Suprapubic skin (tissue), 4 donors: Measurements from ENCODE around the gene PML. TPM values are rescaled to one million over a fixed set of nuclear protein-coding genes. Genes with fewer than 3 reads are reported as not detected.

Experiments used
- DNase-seq, 2 donors: peaks; one replicate each; pipeline ENCODE4 v3.0.0-alpha.2; 2019; ENCODE audit warnings: low spot score in 2 of 2
- H3K27ac ChIP-seq: fragments of 200-600 bp; sonication (generic); one replicate; pipeline ENCODE4 v1.5.1; 2019
- H3K27me3 ChIP-seq: fragments of 200-600 bp; sonication (generic); one replicate; pipeline ENCODE4 v1.5.1; 2019
- H3K36me3 ChIP-seq: fragments of 200-600 bp; sonication (generic); one replicate; pipeline ENCODE4 v1.5.1; 2019
- H3K4me1 ChIP-seq: fragments of 200-600 bp; sonication (generic); one replicate; pipeline ENCODE4 v1.5.1; 2019
- H3K4me3 ChIP-seq: fragments of 200-600 bp; sonication (generic); one replicate; pipeline ENCODE4 v1.5.1; 2019; ENCODE audit warnings: mild to moderate bottlenecking
- H3K9me3 ChIP-seq: fragments of 200-600 bp; sonication (generic); one replicate; pipeline ENCODE4 v1.5.1; 2019
- EP300 ChIP-seq: sonication (generic); formaldehyde crosslinking; IDR thresholded peaks from one replicate; pipeline ENCODE4 v1.6.1; 2017; ENCODE audit warnings: antibody characterized with exemption
- POLR2A ChIP-seq, 2 donors: fragments of 450-650 bp; IDR thresholded peaks; one replicate each; pipeline ENCODE4 v1.6.1; 2017; ENCODE audit warnings: antibody characterized with exemption in 2 of 2, mild to moderate bottlenecking in 2 of 2, moderate library complexity in 2 of 2
- POLR2AphosphoS5 ChIP-seq, 3 donors: sonication (generic); formaldehyde crosslinking; IDR thresholded peaks; one replicate each; pipeline ENCODE4 v1.6.1; 2017; ENCODE audit warnings: antibody characterized with exemption in 3 of 3
- WGBS: methylation state at CpG from one replicate; pipeline ENCODE4 v1.1.5; 2018; 5-methylcytosine and 5-hydroxymethylcytosine counted together
- total RNA-seq, 4 donors: library from RNA; depleted of rRNA; stranded (reverse); fragments of >200 nt; gene quantifications; one replicate each; pipeline ENCODE4 v1.1.0, GENCODE V29; 2016
- TF ChIP-seq, protein P1 (sequence below), 2 donors: fragments of 200-600 bp in 1 of 2; fragments of 450-650 bp in 1 of 2; sonication (generic) in 1 of 2; IDR thresholded peaks; one replicate each; pipeline ENCODE4 v1.5.1; 2016 to 2019; ENCODE audit warnings: antibody characterized with exemption in 2 of 2, mild to moderate bottlenecking in 1 of 2, moderate library complexity in 1 of 2

Gene PML
- total RNA-seq, 4 donors from 2014 or later = 59.2 to 111 (median 82.5) TPM

DNA sequence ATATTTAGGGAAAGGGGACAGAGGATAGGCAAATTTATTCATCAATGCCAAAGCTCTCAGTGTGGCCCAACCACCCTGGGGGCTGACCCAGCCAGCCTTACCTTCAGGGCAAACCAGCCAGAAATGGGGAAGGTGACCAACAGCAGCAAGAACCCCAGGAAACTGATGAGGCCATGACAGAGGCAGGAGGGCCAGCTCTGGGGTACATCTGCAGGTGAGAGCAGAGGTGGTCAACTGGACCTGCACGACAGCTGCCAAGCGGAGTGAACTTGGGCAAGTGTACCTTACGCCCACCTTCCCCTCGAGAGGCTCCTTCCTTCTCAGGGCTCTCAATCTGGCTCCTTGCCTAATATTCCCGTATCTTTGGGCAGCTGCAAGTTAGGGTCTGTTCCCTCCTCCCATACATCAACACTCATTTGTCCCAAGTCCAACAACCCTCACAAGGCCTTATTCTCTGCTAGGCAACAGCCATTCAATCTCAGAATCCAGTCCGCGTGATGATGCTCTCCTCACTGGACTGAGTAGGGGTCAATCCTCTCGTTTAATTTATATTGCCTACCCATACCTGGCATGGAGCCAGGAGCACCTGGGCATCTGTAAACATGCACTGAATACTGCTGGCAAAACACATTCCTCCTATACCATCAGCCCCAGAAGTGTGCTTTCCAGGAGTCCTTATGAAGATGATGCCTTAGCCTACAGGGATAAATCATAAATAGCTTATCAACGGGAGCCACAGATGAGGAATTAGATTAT lies 4.1 kb upstream of the PML start:
- Histone ChIP-seq H3K4me1 (peaks cover 82% of the 10 kb centered on the region), H3K27me3 (no peaks in the 10 kb centered on the region), H3K27ac (peak overlapping the region; percentile 85), H3K36me3 (peaks cover 6% of the 10 kb centered on the region), H3K4me3 (peak overlapping the region; percentile 81), H3K9me3 (no peaks in the 10 kb centered on the region)
- no peak for TF ChIP-seq POLR2A (IDR thresholded peaks at IDR 0.05)
- no peak for TF ChIP-seq EP300
- no peak for TF ChIP-seq POLR2AphosphoS5 (IDR thresholded peaks at IDR 0.05)
- TF ChIP-seq, protein P1, sequence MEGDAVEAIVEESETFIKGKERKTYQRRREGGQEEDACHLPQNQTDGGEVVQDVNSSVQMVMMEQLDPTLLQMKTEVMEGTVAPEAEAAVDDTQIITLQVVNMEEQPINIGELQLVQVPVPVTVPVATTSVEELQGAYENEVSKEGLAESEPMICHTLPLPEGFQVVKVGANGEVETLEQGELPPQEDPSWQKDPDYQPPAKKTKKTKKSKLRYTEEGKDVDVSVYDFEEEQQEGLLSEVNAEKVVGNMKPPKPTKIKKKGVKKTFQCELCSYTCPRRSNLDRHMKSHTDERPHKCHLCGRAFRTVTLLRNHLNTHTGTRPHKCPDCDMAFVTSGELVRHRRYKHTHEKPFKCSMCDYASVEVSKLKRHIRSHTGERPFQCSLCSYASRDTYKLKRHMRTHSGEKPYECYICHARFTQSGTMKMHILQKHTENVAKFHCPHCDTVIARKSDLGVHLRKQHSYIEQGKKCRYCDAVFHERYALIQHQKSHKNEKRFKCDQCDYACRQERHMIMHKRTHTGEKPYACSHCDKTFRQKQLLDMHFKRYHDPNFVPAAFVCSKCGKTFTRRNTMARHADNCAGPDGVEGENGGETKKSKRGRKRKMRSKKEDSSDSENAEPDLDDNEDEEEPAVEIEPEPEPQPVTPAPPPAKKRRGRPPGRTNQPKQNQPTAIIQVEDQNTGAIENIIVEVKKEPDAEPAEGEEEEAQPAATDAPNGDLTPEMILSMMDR (IDR thresholded peaks at IDR 0.05) = no peak
- WGBS = 57% methylated on average over 7 of the region's 9 CpGs
- DNase-seq = peak in 1 of 2 donors; percentile 63

DNA sequence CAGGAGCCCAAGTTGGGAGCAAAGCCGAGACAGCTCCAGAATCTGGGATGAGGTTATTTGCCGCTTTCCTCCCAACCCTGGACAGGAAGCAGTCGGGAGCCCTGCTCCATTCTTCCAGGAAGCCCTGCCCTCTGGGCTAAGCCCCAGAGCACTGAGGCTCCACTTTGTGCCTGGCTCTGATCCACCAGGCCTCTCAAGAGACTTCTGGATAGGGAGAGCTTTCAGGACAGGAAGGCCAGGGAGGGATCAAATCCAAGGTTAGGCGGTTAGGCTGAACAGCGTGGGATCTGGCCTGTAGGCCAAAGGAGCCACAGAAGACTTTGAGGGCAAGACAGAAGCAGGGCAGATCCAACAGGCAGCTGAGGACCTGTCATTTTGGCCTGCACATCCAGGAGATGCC lies 3.3 kb upstream of the PML start:
- Histone ChIP-seq H3K9me3 (no peaks in the 10 kb centered on the region), H3K27ac (peak overlapping the region; percentile 85), H3K4me3 (peak overlapping the region; percentile 81), H3K27me3 (no peaks in the 10 kb centered on the region), H3K36me3 (peaks cover 4% of the 10 kb centered on the region), H3K4me1 (peaks cover 80% of the 10 kb centered on the region)
- WGBS = 13% methylated on average over 5 of the region's 5 CpGs
- DNase-seq = peak; percentile 83 to 84
- TF ChIP-seq POLR2A (IDR thresholded peaks at IDR 0.05) = no peak
- peak in 1 of 3 donors; percentile 15 for TF ChIP-seq POLR2AphosphoS5 (IDR thresholded peaks at IDR 0.05)

DNA sequence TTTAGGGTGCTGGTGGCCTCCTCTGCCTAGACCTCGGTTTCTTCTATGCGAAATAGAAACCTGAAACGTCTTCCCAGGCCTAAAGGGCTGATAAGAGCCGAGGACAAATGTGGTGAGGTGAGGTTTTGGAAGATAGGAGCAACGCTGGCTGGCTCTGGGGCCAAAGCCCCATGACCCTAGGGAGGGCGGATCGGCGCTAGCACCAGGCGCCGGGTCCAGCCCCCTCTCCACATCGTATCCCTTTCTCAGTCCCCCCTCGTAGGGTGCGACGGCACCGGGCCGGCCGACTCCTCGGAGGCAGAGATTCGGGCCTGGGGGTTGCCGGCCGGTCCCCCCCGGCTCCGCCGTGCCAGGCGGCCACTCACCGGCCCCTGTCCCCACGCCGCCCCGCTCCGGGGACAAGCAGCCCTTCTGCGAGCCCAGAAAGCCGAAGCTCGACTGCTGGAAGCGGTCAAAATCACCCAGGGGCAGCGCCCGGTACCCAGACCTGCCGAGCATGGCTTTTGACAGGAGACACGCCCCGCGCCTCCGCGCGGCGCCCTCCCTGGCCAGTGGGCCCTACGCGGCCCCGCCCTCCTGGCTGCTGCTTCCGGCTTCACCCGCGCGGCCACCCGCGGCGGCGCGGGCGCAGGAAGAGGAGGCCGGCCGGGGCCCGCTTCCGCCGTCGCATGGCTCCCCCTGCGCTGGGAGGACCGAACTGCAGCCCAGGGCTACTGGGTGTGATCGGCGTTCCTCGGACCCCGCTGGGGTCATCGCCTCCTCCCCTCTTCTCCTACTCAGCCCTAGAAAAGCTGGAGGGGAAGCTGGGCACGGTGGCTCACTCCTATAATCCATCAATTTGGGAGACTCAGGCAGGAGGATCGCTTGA lies 2.6 kb upstream of the PML start, which contains the start of gene STOML1:
Gene STOML1, minus strand, starts transcription at position 570 of the 868 bp plus-strand sequence. Its CDS starts 72 bp downstream, at position 498.
- under 1% methylated on average over 31 of the region's 72 CpGs for WGBS

DNA sequence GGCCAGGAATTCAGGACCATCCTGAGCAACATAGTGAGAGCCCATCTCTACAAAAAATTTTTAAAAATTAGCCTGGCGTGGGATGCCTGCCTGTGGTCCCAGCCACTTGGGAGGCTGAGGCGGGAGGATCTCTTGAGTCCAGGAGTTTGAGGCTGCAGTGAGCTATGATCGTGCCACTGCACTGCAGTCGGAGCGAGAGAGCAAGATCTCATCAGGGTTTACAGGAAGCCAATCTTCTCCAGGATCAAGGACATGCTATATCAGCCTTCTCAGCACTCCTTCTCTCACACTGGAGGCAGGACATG lies 2.0 kb upstream of the PML start:
- Histone ChIP-seq H3K4me1 (peaks cover 80% of the 10 kb centered on the region), H3K27ac (peak overlapping the region; percentile 85), H3K9me3 (no peaks in the 10 kb centered on the region), H3K27me3 (no peaks in the 10 kb centered on the region), H3K4me3 (peak overlapping the region; percentile 81), H3K36me3 (no peaks in the 10 kb centered on the region)
- DNase-seq = no peak
- 76% methylated on average over 5 of the region's 5 CpGs for WGBS
- TF ChIP-seq, protein P1 (IDR thresholded peaks at IDR 0.05) = peak in 1 of 2 donors; percentile 3
- TF ChIP-seq EP300 (no peak), POLR2AphosphoS5 (IDR thresholded peaks at IDR 0.05) (no peak)

More for the DNA sequence above, 2.6 kb upstream of the PML start, which contains the start of gene STOML1:
- Histone ChIP-seq H3K4me1 (peaks cover 80% of the 10 kb centered on the region), H3K4me3 (peak within 1 kb of the TSS; percentile 81), H3K36me3 (no peaks in the 10 kb centered on the region), H3K9me3 (no peaks in the 10 kb centered on the region), H3K27ac (peak within 1 kb of the TSS; percentile 85), H3K27me3 (no peaks in the 10 kb centered on the region)
- DNase-seq = peak; percentile 93 to 94
- TF ChIP-seq, protein P1 (IDR thresholded peaks at IDR 0.05) = peak; percentile 94 to 99
- TF ChIP-seq POLR2A (IDR thresholded peaks at IDR 0.05) (peak in 1 of 2 donors; percentile 37), EP300 (no peak), POLR2AphosphoS5 (IDR thresholded peaks at IDR 0.05) (peak in 2 of 3 donors; percentile 17 to 66)

DNA sequence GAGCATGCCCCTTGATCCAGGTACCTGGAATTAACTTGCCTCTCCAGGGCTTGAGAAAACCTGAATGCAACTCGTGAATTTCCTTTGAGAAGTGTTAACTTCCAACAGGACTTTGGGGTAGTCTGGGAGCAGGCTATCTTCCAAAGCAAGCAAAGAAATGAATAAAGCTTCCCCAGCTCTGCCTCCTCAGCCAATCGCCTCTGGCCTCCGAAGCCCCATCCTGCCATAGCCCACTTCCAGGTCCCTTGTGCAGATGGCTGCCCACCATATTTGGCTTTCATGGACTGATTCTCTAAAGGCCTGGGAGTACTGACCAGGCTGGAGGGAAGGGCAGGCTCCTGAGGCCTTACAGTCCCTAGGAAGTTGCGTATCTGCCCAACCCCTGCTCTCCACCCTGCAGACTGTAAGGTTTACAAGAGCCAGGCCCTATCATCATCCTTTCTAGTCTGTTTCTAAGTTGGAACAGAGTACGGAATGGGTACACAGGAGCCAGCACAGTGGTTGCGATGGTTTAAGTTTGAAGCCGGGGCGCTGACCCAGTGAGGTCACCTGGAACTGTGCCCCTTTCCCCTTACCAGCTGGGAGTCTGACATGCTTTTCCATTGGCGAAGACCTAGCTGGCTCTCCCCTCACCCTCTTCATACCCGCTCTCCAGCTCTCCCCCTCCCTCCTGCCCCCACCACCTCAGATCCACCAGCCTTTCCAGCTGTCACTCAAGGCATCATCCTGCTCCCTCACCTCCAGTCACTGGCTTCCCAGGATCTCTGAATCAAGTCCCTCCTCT lies 1.1 kb upstream of the PML start:
- Histone ChIP-seq H3K9me3 (no peaks in the 10 kb centered on the region), H3K4me1 (peaks cover 80% of the 10 kb centered on the region), H3K4me3 (peak overlapping the region; percentile 85), H3K27ac (peak overlapping the region; percentile 96), H3K27me3 (no peaks in the 10 kb centered on the region), H3K36me3 (peaks cover 5% of the 10 kb centered on the region)
- WGBS = 93% methylated on average over 10 of the region's 10 CpGs
- peak in 1 of 2 donors; percentile 63 for DNase-seq
- no peak for TF ChIP-seq EP300
- TF ChIP-seq, protein P1 (IDR thresholded peaks at IDR 0.05) = no peak
- TF ChIP-seq POLR2A (IDR thresholded peaks at IDR 0.05) = no peak
- TF ChIP-seq POLR2AphosphoS5 (IDR thresholded peaks at IDR 0.05) = no peak
